Stimulated activated CD4-positive, alpha-beta T cell treated with anti-CD3 and anti-CD28 coated beads, Interleukin-15, amount 100 ng/mL, for 24 hours (primary cell): ENCODE data around the gene SLF2.
"Not testable (repeated sequence)": the region's sequence is repeated elsewhere in the genome, so short reads cannot be mapped to it uniquely, and the experiment has no call there.

Experiments used
- DNase-seq: peaks from one replicate; pipeline ENCODE4 v3.0.0-alpha.2; 2020

Gene SLF2

DNA sequence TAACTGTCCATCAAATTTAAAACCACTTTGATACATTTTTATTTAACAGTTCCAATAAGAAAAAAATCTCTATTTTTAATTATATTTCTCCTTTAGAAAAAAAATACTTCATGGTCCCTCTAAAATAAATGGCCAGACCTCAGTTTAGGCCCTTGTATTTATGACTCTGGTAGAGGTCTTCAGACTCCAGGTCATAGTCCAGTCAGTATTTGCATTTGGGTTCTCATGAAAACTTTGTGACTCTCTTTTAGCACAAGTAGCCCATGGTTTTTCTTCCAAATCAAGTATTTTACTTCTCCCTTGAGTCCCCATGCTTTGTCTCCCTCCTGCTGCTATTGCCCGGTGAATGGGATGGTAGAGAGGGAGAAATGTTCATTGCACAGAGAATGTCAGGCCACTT is 51.1 kb downstream of the SLF2 start:
- DNase-seq, result no peak

DNA sequence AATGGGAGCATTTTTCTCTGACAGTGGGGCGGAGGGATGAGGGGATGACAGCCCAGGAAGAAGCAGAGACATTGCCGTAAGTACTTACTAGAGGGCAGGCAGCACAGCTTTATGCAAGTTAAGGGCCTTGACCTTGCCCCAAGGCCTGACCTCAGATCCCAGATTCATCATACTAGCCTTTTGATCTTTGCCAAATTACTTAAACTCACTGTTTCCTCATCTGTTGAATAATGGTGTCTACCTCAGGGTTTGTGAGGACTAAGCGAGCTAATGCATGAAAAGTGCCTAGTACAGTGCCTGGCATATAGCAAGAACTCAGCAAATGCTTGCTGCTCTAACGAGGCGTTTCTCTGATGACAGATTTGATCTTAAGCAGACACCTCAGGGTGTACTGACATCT is 53.1 kb downstream of the SLF2 start:
- no peak for DNase-seq

DNA sequence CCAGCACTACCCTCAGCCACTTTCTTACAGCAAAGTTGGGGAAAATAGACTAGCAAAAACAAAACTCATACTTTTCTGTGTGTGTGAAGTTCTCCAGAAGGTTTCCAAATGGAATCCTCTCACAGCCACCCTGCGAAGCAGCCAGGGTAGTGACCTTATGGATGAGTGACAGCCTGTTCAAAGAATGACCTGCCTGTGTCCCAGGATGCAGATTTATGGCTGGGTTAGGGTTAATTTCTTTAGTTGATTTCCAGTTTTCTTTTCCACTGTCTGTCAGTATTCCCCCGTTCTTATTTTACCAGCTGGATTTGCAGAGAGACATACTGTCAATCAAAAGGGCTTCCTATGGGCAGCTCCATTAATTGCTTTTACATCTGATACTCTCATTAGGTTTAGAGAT is 54.1 kb downstream of the SLF2 start:
- DNase-seq, result no peak

- DNase-seq, result no peak
Observed at GRCh38 chr10:100967332-100967731, 54.6 kb downstream of the SLF2 start.

DNA sequence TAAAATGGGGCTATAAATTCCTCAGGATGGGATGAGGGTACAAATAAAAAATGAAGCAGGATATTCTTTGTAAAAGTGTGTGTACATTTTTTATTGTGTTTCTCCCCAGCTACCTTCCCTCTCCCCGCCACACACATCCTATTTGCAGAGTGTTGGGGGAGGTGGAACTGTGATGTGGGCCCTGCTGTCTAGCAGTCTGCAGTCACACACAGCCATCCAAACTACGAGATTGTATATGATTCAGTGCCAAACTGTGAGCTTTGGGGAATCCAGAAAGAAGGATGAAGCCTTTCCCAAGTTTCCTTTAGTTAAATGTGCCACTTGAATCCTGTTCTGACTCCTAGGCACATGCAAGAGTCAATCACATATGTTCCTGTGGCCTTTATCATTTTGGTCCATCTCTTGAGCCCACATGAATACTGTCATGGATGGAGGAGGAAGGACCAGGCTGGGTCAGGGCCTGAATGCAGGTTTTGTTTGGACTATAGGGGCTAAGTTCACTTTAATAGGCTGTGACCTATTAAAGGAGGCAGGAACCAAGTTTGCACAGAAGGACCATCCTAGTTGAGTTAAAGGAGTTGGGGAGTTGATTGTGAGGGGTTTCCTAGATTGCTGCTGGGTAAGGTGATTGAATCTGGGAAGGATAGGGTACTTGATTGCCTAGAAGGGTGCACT is 55.4 kb downstream of the SLF2 start:
- no peak for DNase-seq

GRCh38 chr10:100968863-100969186 is 56.1 kb downstream of the SLF2 start:
- DNase-seq, result no peak

- peak; percentile 52 for DNase-seq
Observed at GRCh38 chr10:100969187-100970075, 56.7 kb downstream of the SLF2 start, which contains the start of gene SEMA4G. Gene SEMA4G, plus strand, starts transcription at chr10:100969504. Its CDS starts 3,409 bp downstream, at chr10:100972913.

- DNase-seq, result peak; percentile 26
Observed at GRCh38 chr10:100970076-100970913, 57.5 kb downstream of the SLF2 start.

DNA sequence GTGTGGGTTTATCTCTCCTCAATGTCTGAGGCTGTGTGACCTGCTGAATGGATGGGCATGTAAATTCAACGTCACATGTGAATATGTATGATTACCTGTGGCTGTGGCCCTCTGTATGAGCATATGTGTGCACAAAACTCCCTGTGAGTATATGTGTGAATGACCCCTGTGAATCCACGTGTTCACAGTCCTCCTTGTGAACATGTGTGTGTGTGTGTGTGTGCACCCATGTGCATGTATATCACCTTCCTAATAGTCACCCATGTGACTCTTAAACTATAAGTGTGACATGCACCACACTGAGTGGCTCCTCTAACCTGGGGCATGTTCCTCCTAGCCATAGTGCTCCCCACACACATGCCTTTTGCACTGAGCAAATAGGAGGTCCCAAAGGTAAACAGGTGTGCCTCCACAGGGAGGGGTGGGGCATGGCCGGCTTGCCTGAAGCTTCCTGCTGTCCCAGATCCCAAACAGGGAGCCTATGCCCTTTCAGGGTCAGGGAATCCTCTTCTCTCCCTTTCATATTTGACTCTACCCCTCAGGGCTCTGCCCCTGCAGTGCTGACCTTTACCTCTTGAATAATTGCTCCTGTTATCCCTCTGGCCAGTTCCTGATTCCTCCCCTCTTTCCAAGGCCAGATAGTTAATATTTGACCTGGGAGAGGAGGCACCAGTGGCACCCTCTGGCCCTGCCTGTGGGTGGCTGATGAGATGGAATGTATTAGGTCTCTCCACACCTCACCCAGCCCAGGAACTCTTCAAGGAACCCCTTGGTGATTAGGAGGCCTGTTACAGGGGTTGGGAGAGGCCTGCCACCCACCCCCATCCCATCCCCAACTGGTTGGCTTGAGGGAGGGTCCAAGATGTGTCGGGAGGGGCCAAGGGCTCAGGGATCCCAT is 58.4 kb downstream of the SLF2 start:
- DNase-seq, result no peak

DNA sequence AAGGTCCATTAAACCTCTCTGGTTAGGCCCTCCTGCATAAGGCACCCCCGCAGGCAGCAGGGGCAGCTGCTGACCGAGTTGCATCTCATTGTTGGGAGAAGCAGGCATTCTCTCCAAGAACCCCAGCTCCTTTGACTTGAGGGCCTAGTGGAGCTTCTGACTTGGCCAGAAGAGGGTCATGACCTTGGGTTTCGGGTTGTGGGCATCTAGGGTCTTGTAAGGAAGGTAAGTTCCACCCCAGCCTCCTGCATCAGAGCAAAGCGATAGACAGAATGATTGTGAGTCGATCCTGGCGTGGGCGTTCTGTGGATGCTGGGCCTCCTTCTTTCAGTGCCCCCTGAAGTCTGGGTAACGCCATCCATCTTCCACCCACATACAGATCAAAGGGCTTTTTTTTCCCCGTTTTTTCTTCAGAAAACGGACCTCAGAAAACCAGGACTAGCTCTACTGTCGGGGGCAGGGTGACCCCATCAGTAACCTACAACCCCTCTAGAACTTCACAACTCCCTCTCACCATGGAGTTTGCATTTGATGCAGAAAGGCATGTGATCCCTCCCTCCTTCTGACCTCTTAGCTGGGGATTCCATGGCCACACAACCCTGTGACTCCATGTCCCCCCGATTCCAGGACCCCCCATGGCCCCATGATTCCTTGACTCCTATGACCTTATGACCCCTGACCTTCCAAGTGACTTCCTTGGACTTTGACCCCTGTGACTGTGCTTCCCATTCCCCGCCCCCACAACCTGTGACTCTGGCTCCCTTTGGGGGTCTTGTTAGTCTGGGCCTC is 59.5 kb downstream of the SLF2 start:
- no peak for DNase-seq

DNA sequence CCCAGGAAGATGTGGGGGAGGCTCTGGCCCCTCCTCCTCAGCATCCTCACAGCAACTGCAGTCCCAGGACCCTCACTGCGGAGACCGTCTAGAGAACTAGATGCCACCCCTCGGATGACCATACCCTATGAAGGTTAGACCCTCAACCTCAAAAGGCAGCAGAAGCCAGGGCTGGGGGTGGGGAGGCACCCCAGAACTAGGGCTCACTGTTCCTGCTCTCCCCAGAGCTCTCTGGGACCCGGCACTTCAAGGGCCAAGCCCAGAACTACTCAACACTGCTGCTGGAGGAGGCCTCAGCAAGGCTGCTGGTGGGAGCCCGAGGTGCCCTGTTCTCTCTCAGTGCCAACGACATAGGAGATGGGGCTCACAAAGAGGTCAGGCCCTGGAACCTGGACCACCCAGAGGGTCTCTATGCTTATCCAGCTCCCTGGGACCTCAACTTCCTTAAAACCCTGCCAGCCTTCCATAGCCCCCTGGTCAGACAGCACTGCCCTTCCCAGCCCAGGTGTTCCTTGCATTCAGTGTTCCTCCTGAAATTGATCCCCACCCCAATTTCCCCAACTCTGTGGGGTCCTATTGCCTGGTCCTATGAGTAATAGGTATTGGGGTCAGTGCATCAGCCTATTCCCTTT is 60.3 kb downstream of the SLF2 start:
- DNase-seq, result no peak

DNA sequence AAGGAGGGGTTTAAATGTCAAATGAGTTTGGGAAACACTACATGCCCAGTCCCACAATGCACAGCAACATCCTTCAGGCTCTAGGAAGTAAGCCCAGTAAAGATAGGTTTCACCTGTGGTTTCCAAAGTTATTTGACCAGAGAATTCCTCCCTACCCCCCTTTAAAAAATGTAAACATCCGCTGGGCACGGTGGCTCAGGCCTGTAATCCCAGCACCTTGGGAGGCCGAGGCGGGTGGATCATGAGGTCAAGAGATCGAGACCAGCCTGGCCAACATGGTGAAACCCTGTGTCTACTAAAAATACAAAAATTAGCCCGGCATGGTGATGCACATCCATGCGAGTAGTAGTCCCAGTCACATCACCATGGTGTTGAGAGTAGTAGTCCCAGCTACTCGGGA is 62.6 kb downstream of the SLF2 start:
- not testable (repeated sequence) for DNase-seq

DNA sequence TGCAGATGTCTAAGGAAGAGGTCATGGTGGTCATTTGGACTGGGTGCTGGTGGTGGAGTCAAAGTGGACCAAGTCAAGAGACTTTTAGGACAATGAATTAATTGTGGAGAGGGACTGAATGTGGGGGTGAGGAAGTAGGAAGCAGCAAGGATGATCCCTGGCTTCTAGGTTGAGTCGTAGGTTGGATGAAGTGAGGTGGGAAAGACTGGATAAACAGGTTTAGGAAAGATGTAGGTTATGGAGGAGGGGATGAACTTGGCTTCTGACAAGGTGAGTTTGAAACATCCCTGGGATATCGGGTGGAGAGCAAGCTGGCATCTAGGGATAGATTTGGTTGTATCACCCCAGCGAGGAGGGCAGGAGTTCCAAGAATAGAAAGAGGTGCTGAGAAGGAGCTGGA is 64.1 kb downstream of the SLF2 start:
- no peak for DNase-seq

DNA sequence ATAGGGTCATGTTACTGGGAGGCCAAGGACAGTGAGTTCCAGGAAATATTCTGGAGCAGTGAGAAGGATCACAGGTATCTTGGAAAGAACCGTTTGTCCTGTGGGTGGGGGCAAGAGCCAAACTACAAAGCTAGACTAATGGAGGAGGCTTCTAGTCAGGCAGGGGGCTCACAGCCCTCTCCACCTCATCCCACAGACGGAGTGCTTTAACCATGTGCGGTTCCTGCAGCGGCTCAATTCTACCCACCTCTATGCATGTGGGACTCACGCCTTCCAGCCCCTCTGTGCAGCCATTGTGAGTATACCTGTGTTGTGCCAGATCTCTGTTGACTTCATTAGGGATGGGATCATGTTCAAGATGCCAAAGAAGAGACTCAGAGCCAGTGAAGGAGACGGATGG is 64.7 kb downstream of the SLF2 start:
- DNase-seq, result no peak

DNA sequence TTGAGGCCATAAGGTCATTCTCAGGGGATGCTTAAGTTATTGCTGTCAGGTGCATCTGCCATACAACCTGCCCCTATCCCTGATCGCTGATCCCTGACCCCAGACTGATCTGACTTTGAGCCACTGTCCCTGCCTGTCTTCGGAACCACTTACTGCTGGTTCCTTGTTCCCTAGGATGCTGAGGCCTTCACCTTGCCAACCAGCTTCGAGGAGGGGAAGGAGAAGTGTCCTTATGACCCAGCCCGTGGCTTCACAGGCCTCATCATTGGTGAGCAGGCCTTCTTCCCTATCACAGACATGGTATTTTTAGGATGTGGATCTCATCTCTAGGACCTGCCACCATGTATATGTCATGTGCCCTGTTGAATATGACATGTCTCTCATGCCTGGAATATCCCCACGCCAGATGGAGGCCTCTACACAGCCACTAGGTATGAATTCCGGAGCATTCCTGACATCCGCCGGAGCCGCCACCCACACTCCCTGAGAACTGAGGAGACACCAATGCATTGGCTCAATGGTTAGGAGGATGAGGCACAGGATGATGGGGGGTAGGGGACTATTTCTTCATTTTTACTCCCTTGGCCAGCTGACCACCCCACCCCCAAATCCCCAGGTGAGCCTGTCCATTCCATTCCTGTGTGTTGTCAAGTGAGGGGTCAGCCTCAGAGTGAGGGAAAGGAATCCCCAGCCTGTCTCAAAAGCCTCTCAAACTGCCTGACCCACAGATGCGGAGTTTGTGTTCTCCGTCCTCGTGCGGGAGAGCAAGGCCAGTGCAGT is 65.5 kb downstream of the SLF2 start:
- DNase-seq, result no peak

GRCh38 chr10:100978901-100979195 is 66.1 kb downstream of the SLF2 start:
- no peak for DNase-seq

DNA sequence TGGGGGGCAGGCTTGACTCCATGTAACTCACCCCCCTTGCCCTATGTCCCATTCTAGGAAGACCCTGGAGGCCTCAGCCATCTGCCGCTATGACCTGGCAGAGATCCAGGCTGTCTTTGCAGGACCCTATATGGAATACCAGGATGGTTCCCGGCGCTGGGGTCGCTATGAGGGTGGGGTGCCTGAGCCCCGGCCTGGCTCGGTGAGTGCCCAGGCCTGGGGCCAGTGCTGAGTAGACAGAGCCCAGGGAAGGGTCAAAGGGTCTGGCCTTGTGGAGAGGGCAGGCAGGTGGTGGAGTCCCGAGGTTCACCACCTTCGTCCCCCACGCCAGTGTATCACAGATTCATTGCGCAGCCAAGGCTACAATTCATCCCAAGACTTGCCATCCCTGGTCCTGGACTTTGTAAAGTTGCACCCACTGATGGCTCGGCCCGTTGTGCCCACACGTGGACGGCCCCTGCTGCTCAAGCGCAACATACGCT is 67.1 kb downstream of the SLF2 start:
- DNase-seq, result no peak

DNA sequence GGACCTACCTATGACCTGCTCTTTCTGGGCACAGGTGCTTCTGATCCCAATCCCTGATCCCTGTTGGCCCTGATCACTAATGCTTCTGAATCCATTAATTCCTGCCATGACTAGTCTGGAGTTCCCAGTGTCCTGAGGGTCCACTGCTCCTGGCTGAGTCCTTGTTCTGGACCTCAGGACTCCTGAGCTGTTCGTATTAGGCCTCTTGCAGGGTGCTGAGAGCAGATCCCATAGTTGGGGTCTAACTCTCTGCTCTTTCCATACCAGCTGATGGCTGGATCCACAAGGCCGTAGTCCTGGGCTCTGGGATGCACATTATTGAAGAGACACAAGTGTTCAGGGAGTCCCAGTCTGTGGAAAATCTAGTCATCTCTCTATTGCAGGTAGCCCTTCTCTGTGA is 67.5 kb downstream of the SLF2 start:
- DNase-seq, result no peak

- DNase-seq, result no peak
Observed at GRCh38 chr10:100980711-100981110, 67.9 kb downstream of the SLF2 start.

DNA sequence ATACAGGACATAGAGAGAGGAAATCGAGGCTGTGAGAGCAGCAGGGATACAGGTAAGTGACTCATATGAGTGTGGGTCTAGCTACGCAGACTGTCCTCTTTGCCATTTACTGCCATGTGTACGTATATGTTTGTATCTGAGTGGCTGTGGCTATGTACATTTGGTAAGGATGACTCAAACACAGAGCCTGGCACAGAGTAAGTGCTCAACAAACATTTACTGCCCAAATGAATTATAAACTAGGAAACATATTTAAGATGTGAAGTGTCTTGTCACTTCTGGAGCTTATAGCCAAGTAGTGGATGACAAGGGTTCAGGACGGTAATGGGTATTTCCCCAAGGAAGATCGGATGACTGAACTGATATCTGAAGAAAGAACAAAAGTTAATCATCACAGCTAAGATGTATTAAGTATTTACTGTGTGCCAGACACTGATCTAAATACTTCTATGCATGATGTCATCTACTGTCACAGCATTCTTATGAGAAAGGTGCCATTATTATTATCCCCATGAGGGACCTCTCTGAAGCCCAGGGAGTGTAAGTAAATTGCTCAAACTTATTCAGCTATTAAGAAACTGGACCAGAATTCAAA is 68.5 kb downstream of the SLF2 start:
- DNase-seq, result no peak
